DMS53 (cell line): ENCODE results near the gene GLB1L.
"Not testable (repeated sequence)": the region's sequence is repeated elsewhere in the genome, so short reads cannot be mapped to it uniquely, and the experiment has no call there.

Source experiments
- DNase-seq: peaks from one replicate; lab custom pipeline; 2025; lab: John Stamatoyannopoulos, UW

Gene GLB1L

DNA sequence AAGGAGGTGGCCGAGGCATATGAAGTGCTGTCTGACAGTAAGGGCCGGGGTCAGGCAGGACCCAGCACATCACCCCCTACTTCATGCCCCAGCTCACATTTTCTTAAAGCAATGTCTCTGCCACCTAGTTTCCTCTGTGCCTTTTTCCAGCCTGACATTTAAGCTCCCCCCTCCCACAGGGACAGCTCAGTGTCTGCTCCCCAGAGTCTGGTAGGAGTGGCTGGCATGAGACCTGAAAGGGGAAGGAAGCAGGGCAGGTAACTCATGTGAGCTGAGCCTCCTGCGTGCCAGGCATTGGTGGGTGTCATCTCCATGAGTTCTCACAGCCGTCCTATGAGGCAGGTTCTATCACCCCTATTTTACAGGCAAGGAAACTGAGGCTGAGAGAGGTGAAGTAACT lies 35.4 kb upstream of the GLB1L start:
- no peak for DNase-seq

DNA sequence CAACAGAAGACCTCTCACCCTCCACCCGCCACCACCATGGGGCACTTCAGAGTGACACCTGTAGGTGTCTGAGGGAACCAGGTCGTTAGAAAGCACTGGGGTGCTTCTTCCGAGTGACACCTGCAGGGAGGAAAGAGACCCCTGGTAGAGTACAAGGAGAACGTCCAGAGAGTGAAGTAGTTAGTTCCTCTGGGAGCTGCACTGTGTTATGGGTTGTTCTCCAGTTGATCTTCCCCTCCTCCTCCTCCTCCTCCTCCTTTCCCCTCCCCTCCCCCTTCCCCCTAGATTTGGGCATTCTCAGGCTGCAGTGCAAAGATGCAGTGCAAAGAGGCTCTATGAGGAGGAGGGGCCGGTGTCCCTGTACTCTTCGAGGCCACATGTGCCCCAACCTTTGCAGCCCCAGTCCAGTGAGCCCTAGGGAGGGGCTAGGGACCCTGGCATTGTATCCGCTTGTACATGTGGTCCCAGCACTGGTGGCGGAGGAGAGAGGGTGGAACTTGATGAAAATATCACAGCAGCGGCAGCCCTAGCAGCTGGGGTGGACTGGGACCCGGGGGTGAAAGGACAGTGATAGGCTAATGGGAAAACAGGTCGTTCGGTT lies 34.8 kb upstream of the GLB1L start:
- no peak for DNase-seq

DNA sequence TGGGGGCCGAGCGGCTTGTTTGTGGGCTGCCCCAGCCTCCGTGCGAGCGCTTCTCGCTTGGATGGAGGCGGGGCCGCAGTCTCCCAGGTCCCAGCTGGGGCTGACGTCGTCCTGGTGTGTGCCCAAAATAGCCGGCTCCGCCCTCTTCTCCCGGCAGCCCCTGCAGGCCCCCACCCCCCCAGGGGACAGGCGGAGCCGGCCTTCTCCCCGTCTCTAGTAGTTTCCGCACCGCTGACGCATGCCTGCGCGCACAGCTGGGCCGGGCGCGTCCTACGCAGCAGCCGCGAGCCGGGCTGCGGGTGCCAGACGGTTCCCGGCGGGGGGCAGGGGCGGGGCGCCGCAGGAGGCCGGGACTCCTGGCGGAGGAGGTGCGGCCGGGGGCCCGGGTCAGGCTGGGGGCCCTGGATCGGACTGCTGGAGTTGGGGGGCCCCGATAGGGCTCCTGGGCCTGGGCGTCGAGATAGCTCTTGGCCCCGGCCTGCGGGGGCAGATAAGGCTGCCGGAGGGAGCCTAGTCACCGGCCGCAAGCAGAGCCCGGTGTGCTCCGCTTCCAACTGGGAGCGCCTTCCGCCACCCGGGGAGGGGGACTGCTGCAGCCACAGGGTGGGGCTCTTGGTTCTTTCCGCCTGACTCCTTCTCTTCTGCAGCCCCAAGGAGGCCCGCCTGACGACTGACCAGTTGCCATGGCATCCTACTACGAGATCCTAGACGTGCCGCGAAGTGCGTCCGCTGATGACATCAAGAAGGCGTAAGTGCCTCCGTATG lies 34.1 kb upstream of the GLB1L start, which contains the start of gene DNAJB2:
Gene DNAJB2, plus strand, starts transcription at position 216 of the 765 bp plus-strand sequence. Its CDS starts 468 bp downstream, at position 684.
- DNase-seq: peak; percentile 98

DNA sequence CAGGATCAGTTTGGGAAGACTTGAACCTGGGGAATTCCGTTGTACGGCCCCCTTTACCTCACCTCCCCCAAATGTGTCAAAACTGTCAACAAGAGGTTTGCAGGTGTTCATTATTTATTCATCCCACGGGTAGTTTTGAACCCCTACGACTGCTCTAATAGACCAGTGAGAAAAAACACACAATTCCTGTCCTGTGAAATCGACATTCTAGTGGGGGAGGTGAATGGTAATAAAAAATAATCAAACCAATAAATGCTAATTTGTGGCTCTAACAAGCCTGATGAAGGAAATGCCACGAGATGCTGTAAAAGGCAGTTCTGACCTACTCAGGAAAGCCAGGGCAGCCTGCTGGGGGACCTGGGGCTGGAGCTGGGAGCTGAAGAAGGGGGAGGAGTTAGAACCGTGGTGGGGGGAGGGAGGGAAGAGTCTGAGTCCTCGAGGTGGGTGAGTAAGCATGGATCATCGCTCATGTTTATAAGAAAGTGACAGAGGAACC lies 33.5 kb upstream of the GLB1L start:
- no peak for DNase-seq

DNA sequence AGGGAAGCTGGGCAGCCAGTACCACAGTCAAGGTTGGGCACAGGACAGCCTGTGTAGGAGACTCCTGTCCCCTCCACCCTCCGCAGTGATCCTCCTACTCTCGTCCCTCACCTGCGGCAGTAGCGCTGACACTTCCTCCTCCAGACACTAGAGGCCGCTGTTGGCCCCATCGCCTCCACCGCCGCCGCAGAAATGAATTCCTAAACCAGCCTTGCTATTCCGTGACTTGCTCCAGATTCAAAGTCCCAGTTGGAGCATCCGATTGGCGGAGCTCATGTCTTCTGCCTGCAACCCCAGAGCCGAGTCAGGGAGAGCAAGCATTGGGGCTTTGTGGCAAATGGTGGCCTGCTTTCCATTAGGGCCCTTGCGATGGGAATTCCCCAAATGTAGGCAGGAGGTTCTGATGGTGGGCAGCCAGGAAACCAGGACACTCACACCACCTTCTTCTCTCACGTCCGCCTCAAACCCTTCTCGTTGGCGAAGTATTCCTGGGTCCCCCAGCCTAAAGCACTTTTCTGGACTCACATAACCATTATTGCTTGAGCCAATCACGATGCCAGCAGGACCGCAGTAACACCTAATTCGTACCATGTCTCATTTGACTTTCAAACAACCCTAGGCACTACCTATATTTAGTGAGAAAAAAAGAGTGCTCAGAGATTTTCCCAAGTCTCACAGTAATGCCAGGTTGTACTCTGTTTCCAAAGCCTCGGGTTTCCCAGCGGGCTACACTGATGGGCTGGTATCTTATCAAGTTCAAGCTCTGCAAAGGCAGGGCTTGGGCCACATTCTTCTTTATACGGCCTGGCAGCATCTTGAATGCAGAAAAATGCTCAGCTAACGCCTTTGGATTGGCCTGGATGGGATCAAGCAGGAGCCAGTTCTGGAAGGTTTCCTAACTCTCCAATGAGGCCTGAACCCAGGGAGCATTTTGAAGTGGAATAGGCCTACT lies 32.7 kb upstream of the GLB1L start:
- peak; percentile 85 for DNase-seq

DNA sequence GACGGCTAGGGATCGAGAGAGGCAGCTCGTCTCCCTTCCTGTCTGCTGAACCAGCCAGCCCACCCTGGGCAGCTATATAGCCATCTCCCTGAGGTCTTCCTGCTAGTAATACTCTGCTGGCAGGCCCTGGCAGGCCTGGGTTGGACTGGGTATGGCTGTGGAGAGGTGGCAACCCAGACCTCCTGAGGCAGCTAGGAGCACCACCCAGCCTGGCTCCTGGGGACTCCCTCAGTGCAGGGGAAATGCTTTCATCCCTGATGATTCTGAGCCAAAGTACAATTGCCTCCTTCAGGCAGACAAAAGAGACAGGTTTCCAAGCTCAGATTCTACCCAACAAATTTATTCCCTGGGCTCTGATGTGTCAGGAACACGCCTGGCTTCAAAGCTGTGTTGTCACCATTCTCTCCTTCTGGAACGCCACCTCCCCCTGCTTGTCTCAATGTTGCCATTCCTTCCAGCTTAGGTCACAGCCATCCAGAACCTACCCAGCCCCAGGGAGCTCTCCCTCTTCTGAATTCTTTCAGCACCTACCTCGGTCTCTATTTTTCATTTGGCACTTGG lies 29.2 kb upstream of the GLB1L start:
- no peak for DNase-seq

DNA sequence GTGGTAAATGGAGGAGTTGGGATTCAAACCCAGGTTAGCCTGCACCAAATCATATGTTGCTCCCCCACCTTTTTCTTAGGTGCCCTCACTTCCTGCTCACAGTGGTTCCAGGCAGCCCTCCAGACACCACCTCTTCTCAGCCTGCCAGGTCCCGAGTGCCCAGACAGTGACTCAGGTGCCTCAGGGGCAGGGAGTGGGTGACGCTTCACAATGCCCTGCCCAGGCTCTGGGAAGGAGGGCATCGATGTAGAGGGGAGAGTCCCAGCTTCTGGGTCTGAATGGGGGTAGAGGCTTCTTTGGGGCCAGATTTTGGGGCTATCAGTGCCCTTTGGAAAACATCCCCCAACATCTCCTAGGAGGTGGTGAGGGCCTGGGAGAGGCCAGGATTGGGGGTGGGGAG lies 28.7 kb upstream of the GLB1L start:
- no peak for DNase-seq

DNA sequence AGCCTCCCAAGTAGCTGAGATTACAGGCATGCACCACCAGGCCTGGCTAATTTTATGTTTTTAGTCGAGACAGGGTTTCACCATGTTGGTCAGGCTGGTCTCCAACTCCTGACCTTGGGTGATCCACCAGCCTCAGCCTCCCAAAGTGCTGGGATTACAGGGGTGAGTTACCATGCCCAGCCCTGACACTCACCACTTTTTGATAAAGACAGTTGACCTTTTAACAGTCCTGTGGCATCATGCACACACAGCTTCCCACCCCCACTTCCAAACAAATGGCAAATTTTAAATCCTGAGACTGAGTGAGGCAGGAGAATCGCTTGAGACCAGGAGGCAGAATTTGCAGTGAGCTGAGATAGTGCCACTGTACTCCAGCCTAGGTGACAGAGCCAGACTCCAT lies 27.8 kb upstream of the GLB1L start:
- no peak for DNase-seq

DNA sequence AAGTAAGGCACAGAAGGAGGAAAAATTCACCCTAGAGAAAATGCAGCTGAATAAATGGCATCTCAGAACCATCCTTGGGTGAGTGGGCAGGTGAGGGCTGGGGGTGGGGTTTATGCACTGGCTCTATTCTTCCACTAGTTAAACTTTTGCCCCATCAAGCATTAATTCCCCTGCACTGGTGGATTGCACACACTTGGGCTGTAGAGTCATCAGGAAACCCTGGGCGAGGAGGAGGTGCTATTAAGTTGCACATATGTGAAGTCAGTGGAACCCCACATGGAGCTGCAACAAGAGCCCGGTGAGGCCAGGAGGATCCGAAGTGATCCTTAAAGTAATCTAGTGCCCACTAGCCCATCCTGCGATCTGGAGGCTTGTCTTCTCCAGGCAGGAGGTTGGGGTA lies 27.1 kb upstream of the GLB1L start:
- no peak for DNase-seq

DNA sequence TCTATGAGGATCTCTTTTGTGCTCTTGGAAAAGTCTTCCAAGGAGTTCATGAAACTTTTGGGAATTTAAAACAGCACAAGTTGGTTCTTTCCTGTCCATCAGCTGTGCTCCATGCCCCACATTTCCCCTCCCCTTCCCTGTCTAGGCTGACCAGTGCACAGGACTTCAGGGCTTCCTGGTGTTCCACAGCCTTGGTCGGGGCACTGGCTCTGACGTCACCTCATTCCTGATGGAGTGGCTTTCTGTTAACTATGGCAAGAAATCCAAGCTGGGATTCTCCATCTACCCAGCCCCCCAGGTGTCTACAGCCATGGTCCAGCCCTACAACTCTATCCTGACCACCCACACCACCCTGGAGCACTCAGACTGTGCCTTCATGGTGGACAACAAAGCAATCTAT lies 25.8 kb upstream of the GLB1L start:
- no peak for DNase-seq

DNA sequence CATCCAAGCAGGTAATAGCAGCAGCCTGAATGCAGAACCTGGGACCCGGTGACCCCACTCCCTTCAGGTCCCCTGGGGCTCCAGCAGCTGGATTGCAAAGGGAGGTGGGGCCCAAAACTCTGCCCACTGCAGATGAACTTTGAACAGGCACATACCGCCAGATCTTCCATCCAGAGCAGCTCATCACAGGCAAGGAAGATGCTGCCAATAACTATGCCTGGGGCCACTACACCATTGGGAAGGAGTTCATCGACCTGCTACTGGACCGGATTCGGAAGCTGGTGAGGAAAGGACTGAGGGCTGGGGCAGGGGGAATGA lies 24.8 kb upstream of the GLB1L start:
- DNase-seq: no peak

DNA sequence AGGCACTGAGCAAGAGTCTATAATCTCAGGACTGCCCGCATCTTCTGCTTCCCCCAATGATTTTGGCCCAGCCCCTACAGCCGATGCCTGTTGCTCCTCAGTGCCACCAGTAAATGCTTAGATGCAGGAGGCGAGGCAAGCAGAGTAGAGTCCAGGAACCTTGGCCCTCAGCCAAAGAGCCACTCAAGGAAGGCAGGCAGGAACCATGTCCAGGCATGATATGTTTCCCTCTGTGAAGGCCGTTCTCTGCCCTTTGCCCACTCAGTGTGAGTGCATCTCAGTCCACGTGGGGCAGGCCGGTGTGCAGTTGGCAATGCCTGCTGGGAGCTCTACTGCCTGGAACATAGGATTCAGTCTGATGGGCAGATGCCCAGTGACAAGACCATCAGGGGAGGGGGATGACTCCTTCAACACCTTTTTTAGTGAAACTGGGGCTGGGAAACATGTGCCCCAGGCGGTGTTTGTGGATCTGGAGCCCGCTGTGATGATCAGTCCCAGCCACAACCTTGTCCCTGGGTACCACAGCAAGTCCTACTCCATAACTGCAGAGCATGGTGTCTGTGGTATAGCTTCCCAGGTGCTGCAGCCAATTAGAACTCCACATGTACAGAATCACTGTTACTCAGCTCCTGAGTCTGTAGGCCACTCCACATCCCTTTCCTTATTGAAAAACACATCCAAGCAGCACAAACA lies 24.3 kb upstream of the GLB1L start:
- DNase-seq: peak; percentile 65

DNA sequence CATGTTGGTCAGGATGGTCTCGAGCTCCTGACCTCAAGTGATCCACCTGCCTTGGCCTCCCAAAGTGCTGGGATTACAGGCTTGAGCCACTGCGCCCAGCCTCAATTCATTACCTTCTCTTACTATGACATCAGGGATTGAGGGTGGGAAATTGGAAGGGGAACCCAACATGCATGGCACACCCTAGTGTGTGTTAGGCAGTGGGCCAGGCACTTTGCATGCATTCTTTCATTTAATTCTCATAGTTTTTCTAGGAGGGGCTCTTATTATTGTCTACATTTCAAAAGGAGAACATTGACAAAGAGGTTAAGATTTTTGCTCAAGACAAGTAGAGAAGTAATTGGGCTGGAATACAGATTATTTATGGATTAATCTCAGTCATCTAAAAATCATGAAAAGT lies 23.1 kb upstream of the GLB1L start:
- no peak for DNase-seq

DNA sequence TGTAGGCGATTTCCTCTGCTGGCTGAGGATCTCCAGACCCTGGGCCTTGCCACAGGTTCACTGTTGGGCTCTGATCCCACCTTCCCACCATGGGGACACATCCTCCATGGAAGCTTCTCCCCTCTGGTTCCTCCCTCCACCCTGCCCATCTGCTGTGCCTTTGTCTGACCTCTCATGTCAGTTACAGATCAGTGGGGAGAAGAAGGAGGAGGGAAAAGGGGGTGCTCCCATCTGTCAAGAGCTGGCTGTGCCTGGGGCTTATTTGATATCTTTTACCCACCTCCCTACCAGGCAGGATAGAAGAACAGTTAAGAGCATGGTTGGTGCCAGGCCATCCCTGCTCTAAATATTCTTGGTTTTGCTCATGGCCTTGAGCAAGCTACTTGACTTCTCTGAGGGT lies 21.6 kb upstream of the GLB1L start:
- DNase-seq: no peak

DNA sequence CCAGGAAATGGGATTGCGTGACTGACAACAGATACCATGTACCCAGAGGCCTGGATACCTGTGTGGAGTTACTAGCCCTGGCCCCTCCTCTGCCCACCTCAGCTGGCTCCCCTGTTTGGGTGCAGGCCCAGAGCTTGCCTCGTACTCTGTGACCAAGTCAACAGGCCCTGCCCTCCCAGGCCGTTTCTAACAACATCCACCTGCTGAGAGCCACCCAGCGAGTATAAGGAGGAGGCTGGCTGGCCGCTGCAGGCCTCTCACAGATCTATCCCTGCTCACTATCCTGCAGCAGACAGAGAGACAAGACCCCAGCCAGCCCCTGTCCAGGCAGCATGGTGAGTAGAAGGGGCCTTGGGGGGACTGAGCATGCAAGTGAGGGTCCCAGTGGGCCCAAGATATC lies 21.0 kb upstream of the GLB1L start:
- DNase-seq: no peak

DNA sequence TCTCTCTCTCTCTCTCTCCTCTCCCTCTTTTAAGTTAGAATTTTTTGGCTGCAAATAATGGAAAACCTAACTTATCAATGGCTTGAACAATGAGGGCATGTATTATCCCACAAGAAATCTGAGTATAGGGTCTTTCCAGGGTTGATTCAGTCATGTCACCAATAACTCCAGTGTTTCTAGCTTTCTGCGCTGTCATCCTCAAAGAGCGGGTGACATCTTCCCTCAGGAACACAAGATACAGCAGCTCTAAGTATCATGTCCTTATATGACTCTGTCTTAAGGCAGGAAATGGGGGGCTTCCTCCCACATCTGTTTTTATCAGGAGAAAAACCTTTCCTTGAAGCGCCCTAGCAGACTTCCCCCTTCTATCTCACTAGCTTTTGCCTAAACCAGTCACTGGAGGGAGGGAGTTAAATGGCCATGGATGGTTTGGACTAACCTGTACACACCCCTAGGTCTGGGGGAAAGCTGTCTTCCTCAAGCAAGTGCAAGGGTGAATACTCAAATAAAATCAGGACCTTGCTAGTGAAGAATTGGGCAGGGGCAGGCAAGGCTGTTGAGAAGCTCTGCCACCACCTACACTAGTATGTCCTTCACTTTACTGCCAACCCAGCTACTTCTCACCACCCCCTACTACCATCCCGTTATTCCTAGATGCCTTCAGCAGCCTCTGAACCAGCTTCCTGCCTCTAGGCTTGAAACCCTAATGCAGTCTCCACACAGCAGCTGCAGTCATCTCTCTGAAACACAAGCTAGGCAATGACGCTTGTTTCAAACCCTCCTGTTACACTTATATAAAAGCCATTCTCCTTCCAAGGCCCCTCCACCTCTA lies 16.0 kb upstream of the GLB1L start:
- no peak for DNase-seq

DNA sequence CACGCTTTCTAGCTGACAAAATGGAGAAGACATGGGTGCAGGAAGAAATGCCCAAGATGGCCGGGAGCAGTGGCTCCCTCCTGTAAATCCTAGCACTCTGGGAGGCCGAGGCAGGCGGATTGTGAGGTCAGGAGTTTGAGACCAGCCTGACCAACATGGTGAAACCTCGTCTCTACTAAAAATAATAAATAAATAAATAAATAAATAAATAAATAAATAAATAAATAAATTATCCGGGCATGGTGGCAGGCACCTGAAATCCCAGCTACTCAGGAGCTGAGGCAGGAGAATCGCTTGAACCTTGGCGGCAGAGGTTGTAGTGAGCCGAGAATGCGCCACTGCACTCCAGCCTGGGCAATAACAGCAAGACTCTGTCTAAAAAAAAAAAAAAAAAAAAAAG lies 13.7 kb upstream of the GLB1L start:
- not testable (repeated sequence) for DNase-seq

DNA sequence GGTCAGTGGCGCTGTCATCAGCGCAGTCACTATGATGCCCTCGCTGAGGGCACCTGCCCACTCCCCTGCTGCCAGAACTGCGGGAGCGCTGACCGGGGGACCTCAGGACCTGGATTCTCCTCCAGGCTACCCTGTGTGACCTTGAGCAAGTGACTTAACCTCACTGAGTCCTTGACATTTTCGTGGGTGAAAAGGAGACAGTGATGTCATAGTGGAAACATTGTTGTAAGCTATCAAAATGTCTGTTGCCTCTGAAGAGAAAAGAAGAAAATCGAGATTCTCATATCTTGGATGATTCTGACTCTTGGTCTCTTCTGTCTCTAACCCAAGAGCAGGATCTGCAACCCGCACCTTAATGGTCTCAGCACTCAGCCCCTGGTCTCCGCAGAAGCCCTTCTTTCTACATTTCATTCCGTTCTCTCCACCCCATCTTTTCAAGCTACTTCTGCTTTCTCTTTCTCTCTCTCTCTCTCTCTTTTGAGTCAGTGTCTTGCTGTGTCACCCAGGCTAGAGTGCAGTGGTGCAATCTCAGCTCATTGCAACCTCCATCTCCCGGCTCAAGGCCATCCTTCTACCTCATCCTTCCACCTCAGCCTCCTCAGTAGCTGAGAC lies 9.5 kb upstream of the GLB1L start:
- peak; percentile 30 for DNase-seq

DNA sequence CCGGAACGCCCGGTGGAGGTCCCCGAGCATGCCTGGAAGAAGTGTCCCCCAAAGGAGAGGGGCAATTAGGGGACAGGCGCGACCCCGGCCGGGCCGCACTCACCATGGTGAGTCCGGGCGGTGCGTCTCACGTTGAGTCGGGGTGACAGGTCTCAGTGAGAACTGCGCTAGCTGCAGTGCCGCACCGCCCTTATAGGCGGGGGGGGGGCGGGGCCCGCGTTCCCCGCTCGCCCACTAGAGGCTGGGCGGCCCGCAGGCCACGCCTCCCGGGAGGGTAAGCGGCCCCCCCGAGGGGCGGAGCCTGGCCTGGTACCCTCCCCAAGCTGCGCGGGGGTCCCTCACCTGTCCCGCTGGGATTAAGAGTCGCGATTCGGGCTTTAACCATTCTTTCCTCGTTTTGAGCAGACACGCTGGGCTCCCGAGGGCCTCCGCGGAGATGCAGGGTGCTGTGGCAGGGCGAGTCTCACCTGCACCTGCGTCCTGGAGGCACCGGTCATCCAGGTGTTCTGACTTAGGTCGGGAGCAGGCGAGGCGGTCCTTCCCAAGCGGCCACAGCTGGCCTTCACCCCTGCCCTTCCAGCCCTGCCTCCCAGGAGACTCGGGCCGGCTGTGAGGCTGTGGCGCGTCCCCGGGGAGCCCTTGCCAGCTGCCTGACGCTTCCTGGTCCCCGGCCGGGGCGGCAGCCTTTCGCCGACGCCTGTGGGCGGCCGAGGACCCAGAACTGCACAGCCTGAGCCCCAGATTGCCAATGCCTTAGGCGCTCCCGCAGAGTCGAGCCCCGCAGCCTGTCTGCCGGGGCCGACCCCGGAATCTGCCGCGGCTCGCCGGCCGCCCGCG lies 8.7 kb upstream of the GLB1L start, which contains the start of gene TUBA4A:
Gene TUBA4A, minus strand, starts transcription at position 166 of the 837 bp plus-strand sequence. Its CDS starts 60 bp downstream, at position 106.
- DNase-seq: peak; percentile 92
